Breast epithelium (tissue), 3 donors: ENCODE data around the gene CCDC3.

Source experiments
- POLR2A ChIP-seq: fragments of 450-650 bp; IDR thresholded peaks from one replicate; pipeline ENCODE4 v1.6.1; 2016; ENCODE audit warnings: antibody characterized with exemption, mild to moderate bottlenecking, moderate library complexity
- TF ChIP-seq, protein P1 (sequence below), 3 donors: fragments of 450-650 bp; IDR thresholded peaks; one replicate each; pipeline ENCODE4 v1.5.1; 2016 to 2017; ENCODE audit warnings: antibody characterized with exemption in 3 of 3, mild to moderate bottlenecking in 3 of 3, moderate library complexity in 3 of 3

DNA sequence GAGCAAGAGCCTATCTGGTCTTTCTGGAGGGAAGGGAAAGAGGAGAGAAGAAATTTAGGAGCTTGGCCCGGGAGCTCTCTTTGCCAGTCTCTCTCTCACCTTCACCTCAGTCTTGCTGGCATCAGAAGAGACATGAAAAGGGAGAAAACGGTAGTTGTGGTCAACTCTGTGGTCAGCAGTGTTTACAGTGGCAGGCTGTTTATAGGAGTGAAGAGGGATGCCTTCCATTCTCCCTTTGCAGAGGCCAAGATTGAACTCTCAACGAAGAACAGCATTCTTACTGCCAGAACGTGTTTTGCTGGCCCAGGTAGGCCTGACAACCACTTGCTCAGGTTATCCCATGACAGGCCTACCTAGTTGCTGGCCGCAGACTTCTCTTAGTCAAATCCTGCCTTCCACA is 133.3 kb downstream of the CCDC3 start:
- TF ChIP-seq, protein P1, sequence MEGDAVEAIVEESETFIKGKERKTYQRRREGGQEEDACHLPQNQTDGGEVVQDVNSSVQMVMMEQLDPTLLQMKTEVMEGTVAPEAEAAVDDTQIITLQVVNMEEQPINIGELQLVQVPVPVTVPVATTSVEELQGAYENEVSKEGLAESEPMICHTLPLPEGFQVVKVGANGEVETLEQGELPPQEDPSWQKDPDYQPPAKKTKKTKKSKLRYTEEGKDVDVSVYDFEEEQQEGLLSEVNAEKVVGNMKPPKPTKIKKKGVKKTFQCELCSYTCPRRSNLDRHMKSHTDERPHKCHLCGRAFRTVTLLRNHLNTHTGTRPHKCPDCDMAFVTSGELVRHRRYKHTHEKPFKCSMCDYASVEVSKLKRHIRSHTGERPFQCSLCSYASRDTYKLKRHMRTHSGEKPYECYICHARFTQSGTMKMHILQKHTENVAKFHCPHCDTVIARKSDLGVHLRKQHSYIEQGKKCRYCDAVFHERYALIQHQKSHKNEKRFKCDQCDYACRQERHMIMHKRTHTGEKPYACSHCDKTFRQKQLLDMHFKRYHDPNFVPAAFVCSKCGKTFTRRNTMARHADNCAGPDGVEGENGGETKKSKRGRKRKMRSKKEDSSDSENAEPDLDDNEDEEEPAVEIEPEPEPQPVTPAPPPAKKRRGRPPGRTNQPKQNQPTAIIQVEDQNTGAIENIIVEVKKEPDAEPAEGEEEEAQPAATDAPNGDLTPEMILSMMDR (IDR thresholded peaks at IDR 0.05) = no peak
- TF ChIP-seq POLR2A = no peak
